GM03348 (cell line): ENCODE results near the gene DACT1.
"Not testable (repeated sequence)": the region's sequence is repeated elsewhere in the genome, so short reads cannot be mapped to it uniquely, and the experiment has no call there.

ENCODE experiments used
- DNase-seq: peaks from one replicate; pipeline ENCODE4 v3.0.0; 2012; ENCODE audit warnings: low spot score

The DACT1 gene, protein sequence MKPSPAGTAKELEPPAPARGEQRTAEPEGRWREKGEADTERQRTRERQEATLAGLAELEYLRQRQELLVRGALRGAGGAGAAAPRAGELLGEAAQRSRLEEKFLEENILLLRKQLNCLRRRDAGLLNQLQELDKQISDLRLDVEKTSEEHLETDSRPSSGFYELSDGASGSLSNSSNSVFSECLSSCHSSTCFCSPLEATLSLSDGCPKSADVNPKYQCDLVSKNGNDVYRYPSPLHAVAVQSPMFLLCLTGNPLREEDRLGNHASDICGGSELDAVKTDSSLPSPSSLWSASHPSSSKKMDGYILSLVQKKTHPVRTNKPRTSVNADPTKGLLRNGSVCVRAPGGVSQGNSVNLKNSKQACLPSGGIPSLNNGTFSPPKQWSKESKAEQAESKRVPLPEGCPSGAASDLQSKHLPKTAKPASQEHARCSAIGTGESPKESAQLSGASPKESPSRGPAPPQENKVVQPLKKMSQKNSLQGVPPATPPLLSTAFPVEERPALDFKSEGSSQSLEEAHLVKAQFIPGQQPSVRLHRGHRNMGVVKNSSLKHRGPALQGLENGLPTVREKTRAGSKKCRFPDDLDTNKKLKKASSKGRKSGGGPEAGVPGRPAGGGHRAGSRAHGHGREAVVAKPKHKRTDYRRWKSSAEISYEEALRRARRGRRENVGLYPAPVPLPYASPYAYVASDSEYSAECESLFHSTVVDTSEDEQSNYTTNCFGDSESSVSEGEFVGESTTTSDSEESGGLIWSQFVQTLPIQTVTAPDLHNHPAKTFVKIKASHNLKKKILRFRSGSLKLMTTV

DNA sequence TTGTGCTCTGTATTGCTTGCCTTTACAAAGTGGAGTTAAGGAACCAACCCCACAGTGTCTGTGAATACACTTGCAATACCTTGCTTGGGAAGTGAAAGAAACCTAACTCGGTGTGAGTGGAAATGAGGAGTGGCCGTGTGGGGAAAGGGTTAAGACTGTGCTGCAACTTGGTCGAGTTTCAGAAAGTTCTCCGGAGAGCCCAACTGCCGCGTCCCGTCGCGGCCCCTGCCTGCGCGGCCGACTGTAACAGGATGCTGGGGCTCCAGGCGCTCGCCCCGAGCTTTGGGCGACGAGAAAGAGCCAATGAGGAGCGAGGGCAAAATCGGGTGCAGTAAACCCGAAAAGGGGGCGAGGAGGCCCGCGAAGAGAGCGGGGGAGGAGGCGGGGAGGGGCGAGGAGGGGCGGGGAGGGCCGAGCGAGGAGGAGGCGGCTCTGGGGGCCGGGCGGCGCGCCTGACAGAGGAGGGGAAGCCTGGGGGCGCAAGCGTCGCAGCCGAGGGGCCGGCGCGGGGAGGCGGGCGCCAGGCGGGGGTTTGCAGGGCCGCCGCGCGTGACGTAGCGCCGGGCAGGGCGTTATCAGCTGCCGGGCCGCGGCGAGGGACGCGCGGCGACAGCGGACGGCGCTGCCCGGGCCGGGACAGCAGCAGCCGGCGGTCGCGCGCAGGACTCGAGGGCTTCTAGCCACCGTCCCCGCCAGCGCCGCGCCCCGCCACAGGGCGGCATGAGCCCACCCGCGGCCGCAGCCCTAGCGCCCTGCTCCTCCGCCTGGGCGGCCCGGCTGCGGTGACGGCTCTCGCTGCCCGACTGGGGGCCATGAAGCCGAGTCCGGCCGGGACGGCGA lies at the start of gene DACT1:
DACT1 (plus strand) TSS at position 572 of the 840 bp plus-strand sequence; CDS start at position 813, 241 bp downstream.
- DNase-seq, result peak; percentile 93

DNA sequence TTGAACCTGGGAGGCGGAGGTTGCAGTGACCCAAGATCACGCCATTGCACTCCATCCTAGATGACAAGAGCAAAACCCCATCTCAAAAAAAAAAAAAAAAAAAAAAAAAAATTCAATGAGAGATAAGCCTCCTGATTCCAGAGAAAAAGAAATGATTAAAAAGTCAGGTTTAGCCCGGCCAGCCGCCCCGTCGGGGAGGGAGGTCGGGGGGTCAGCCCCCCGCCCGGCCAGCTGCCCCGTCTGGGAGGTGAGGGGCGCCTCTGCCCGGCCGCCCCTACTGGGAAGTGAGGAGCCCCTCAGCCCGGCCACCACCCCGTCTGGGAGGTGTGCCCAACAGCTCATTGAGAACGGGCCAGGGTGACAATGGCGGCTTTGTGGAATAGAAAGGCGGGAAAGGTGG lies 49.4 kb upstream of the DACT1 start:
- not testable (repeated sequence) for DNase-seq

DNA sequence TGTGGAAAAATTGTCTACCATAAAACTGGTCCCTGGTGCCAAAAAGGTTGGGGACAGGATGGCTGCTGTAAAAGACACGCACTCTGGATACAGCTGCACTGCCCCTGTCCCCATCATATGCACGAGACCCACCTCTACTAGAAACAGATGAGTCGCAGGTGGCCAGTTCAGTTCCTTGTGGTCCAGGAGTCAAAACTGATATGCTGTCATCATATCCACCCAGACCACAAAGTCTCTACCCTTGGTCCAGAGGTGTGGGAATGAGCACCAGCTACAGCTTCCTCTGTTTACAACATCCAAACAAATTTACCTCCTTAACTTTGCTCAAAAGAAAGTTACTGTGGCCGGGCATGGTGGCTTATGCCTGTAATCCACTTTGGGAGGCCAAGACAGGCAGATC lies 43.8 kb upstream of the DACT1 start:
- DNase-seq, result no peak

DNA sequence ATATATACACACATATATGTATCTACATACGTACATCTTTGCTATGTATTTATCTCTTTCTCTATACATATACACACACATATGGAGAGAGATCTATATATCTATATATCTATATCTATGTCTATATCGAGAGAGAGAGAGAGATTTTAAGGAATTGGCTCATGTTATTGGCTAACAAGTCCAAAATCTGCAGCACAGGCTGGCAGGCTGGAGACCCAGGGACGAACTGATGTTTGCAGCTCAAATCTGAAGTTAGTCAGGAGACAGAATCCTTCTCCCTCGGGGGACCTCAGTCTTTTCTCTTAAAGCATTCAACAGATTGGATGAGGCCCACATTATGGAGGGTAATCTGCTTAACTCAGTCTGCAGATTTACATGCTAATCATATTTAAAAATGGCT lies 40.7 kb upstream of the DACT1 start:
- no peak for DNase-seq

DNA sequence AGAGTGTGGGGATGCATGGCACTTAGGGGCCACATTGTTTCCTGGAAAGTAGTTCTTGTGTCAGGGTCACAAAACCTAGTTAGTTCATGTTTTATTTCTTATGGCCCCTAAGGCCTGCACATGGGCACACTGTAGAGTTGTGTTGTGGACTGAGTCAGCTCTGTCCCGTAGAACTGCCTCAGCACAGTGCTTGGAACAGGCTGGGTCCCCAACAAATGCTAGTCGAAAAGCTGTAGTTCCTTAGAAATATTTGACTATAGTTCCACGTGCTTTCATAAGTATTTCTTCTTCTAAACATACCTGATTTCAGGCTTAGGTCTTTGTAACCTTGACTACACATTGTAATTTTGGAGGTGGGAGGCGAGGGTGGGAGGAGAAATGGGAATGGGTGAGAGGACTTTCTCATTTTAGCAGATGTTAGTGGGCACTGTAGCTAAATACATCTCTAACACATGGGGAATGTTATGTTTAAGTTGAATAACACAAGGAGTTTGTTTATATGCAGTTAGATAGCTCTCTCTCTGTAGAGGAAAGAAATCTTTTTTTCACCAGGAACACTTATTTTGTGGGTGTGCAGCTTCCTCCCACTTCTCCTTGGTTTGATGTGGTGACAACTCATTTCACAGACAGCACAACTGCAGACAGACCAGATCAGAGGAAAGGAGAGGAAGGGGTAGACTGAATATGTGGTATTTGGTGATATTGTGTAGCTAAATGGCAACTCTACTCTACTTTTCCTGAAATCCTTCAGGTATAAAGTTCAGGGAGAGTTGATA lies 39.5 kb upstream of the DACT1 start:
- no peak for DNase-seq

DNA sequence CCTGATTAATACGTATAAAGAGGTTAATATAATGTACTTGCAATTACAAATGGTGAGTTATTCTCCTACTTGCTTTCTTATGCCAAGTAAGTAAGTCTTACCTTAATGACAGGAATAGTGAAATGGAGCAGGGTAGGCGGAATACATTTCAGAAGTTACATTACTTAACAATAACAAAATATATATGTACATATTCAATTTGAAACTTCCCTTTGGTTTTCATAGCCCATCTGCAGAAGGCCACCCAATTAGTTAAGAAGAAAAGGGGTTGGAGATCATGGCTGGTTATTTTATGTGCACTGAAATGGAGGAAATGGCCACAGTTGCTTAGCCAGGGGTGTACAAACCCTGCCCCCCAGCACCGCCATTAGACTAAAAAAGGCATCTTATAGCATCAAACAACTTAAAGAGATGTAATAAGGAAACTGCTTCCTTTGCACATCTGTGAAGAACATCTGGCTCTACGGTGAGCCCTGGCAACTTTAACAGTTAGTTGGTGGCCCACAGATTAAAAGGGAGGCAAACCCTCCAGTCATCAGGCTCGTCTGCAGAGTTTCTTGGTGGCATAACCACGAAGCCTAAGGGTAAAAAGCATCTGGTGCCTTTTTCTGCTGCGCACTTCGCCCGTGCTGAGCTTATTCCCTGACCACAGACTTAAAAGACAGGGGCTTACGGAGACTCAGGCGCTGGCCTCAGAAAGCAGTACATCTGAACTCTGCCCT lies 38.8 kb upstream of the DACT1 start:
- no peak for DNase-seq

DNA sequence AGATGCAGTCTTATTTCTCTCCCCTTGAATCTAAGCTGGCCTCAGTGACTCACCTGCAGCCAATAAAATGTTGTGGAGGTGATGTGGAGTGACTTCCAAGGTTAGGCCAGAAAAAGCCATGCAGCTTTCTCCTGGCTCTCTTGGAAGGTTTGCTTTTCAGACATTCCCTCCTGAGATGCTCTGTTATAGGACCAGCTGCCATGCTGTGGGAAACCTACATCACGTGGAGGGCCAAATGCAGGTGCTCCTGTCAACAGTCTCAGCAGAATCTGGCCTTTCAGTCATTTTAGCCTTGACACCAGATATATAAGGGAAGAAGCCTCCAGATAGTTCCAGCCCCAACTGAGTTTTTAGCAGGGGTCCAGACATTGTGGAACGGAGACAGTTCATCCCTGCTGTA lies 38.1 kb upstream of the DACT1 start:
- DNase-seq, result no peak

DNA sequence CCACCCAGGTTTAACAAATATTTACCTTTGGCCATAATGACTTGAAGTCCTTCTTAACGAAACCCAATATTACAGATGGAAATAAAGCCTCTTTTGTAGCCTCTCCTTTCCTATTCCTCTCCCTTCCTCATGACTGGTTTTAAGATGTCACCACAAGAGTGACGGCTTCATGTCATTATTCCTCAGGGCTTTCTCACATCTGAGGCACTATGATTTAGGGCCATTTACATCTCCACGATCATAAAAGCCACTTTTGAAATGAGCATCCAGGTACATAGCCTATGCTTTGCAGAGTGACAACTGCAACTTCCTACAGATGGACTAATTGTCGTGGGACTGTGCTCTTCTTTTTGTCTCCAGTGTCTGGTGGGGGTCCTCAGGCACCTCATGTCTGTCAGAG lies 32.3 kb upstream of the DACT1 start:
- no peak for DNase-seq

DNA sequence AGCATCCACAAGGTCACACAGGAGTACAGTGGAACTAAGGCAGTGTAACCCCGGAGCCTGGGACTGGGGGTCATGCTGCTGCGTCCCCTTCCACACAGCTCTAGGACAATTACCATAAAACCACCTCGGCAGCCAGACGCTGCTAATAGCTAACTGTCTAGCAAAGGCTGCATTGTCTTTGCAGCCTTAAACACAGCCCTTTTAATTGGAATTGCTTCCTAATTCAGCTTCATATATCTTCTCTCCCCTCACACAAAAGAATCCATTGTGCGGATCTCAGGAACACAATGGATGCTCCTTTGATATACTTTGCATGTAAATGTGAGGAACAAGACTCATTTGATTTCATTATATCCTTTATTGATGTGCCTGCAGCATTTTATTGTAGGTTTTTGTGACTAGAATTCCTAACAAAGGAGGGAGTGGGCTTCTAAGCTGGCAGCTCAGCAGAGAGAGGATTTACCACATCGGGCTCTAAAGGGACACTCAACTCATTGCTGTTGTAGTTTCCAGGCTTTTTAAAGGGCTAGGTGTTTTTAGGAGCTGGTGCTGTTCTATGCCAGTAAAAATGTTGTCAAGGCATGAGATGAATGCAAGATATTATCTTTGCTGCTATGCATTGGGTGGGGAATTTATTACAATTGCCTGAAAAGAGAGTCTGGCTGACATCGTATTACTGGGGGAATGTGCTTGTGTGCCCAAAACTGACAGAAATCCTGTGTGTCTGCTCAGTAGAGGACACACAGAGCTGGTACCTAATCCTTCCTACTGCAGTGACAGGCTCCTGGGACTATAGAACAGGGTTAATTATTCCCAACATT lies 30.4 kb upstream of the DACT1 start:
- peak; percentile 21 for DNase-seq

DNA sequence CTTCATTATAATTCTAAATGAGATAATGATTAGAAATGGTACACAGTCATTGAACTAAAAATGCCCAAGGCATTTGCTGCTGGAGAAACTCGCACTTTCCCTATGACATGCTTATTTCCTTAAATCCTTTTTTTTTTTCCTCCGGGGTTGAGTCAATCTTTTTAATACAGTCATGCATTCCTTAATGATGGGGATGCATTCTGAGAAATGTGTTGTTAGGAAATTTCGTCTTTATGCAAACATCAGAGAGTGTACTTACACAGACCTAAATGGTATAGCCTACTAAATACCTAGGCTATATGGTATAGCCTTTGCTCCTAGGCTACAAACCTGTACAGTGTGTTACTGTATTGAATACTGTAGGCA lies 29.8 kb upstream of the DACT1 start:
- DNase-seq, result peak; percentile 39

DNA sequence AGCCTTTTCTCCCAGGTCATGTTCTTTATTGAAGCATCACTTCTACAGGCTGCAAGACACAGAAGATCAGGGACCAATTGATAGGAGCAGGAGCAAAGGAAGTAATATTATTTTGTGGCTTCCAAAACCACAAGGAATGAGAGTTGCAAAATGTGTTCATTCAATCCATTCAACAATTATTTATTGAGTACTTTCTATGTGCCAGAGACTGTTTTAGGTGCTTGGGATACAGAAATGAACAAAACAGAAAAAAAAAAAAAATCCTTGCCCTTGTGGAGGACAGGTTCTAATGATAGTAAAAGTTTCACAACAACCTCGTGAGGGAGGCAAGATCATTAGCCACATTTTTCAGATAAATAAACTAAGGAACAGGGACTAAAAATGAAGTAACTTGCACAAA lies 20.1 kb upstream of the DACT1 start:
- DNase-seq, result peak; percentile 48

DNA sequence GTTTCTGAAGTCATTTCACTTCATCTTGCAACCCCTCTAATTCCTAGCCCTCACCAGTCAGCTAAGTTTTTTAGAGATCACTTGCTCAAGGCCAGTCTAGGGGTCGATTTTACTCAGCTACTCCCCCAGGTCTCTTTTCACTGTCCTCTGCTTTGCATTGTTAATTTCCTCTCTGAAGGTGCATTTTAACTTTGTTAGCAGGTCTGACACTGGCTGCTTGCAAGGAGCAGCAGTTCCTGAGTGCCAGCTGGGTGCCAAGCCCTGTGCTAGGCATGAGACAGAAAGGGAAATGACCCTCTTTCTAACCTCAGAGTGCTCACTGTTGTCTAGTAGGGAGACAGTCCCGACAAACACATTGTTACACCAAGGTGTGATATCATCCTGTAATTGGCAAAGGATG lies 17.8 kb upstream of the DACT1 start:
- DNase-seq, result no peak

DNA sequence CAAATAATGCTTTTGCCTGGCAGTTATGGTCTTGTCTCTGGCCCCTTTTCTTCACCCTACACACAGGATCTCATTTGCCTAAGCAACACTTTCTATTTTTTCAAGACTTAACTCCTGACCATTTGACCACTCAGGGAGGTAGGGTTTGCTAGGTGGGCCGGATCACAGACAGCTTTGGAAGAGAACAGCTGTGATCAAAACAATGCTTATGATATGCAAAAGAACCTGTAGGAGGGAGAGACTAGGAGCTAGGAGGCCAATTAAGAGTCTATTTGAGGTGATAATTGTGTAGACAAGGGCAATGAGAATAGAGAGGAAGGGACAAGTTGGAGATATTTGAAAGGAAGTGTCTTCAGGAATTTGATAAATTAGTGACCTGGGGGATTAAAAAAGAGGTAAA lies 12.3 kb upstream of the DACT1 start:
- DNase-seq, result no peak

DNA sequence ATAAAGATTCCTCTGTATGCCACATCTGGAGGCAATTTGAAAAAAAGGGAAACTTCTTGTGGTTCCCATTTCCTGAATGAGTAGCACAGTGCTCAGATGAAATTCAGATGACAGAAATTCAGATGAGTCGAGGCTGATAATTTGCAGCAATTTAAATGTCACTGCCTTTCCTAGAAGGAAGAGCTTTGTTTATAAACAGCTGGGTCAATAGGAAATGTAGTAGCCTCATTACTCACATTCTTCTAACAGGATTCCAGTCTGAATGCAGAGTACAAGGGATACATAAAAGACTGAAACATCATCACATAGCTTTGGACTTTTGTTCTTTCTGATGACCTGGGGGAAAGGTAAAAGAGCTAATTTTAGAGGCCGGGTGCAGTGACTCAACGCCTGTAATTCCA lies 11.3 kb upstream of the DACT1 start:
- DNase-seq, result peak; percentile 74

DNA sequence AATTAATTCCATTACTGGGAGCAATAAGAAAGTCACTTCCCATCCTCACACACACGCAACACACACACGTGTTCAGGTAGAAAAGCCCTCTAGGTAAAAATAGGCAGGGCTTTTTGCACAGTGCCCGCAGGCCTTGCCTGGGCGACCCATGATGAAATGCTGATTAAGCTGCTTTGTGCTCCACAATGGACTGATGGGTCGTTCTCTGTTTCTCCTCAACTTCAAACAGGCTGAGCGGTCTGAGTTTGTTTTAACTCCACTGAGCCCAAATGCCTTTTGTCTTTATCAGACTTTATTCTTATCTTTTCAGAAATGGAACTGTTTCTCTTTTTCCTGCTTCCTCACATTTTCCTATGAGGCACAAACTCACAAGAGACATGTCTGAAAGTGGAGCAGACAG lies 9.4 kb upstream of the DACT1 start:
- no peak for DNase-seq

DNA sequence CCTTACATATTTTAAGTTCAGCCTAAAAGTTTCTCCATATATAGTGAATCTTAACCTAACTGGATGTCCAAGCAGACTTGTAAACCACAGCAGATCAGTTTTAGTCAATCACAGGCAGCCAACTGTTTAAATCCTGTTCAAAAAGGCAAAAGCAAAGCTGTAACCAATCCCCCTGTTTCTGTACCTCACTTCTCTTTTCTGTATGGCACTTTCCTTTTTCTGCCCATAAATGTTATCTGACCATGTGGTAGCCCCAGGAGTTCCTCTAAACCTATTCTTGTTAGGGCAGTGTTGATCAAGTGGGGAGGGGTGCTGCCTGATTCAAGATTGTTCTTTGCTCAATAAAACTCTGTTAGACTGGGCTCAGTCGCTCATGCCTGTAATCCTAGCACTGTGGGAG lies 8.5 kb upstream of the DACT1 start:
- no peak for DNase-seq

DNA sequence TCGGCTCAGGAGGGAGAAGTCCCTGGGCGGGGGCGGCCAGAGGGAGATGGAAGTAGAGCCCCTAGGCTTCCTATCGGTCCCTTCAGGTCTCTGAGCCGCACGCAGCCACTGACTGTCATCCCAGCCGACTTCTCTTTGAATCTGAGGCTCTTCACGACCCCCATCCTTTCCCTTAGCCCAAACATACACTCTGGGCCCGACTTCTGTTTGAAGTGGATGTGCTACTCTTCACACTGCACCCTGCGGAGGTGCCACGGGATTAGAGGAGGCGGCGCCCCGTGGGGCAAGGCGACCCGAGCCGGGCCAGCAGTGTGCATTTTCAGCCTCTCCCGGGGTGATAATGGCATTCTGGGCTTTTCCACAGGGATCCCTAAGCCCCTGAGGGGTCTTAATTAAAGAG lies 6.0 kb upstream of the DACT1 start:
- no peak for DNase-seq

DNA sequence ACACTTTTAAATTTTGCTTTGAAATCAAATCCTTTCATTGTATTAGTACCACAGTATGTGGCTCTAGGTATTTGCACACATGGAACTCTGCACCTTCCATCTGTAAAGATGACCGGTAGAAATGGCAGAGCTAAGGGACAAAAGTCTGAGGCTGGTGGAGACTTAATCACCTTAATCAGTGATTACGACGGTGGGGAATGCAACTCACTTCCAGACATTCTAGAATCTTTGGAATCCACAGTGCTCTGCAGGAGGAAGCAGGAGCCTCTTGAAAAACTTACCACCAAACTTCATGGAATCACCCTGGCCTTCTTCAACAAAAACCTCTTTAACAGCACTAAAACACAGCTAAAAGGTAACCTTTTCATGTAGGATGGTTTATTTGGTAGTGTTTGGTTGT lies 3.9 kb upstream of the DACT1 start:
- peak; percentile 39 for DNase-seq

DNA sequence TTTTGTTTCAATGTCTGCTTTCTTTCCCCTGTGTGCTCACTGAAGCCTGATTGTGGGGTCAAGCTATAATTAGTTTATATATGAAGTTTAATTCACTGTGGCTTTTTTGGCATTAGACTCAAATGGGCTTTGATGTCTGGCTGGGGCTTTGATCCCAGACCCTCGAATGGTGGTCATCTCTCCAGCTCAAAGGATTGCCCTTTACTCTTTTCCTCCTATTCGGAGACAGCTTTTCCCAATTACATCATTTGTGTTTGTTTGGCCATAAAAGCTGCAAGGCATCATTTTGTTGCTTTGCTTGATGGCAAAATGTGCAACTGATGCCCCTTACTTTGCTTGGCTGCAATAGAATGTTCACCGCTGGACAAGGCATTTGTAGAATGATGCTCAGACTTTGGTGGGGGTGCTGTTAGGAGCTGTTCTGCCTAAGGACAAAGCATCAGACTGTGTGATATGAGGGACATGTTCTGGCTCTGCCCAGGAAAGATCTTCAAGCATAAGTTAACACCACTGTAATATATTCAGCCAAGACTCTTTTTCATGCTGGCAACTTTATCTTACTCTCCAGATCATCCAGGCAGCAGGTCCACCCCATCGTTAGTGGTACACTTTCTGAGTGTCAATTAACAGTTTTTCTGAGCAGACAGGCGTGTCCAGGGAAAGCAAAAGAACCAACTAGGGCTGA lies 3.2 kb upstream of the DACT1 start:
- no peak for DNase-seq
